HG03378 (cell line): ENCODE measurements around the gene ARID2.

ENCODE experiments used
- ATAC-seq: cut with Tn5 transposase; IDR thresholded peaks from one replicate; pipeline ENCODE4 v1.9.1; 2021; ENCODE audit warnings: mild to moderate bottlenecking, moderate library complexity; ENCODE audit not compliant: unreplicated experiment

ARID2 gene

DNA sequence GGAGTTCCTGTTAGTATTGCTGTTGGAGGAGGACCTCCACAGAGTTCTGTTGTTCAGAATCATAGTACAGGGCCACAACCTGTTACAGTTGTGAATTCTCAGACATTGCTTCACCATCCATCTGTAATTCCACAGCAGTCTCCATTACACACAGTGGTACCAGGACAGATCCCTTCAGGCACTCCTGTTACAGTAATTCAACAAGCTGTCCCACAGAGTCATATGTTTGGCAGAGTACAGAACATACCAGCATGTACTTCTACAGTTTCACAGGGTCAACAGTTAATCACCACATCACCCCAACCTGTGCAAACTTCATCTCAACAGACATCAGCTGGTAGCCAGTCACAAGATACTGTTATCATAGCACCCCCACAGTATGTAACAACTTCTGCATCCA is 120.8 kb downstream of the ARID2 start:
- ATAC-seq = no peak

DNA sequence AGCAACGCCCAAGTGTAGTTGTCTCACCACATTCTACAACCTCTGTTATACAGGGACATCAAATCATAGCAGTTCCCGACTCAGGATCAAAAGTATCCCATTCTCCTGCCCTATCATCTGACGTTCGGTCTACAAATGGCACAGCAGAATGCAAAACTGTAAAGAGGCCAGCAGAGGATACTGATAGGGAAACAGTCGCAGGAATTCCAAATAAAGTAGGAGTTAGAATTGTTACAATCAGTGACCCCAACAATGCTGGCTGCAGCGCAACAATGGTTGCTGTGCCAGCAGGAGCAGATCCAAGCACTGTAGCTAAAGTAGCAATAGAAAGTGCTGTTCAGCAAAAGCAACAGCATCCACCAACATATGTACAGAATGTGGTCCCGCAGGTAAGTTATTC is 123.0 kb downstream of the ARID2 start:
- no peak for ATAC-seq

GRCh38 chr12:45853550-45853949 is 124.0 kb downstream of the ARID2 start:
- no peak for ATAC-seq

- no peak for ATAC-seq
Observed at GRCh38 chr12:45863332-45863731, 133.8 kb downstream of the ARID2 start.

- no peak for ATAC-seq
Observed at GRCh38 chr12:45866299-45866698, 136.8 kb downstream of the ARID2 start.

DNA sequence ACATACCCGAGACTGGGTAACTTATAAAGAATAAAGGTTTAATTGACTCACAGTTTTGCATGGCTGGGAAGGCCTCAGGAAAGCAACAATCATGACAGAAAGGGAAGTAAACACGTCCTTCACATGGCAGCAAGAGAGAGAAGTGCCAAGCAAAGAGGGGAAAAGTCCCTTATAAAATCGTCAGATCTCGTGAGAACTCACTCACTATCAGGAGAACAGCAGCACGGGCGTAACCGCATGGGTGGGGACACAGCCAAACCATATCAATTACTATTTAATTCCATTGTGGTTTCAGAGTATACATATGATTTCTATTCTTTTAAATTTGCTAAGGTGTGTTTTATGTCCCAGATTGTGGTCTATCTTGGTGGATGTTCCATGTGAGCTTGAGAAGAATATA is 142.9 kb downstream of the ARID2 start:
- ATAC-seq = no peak

DNA sequence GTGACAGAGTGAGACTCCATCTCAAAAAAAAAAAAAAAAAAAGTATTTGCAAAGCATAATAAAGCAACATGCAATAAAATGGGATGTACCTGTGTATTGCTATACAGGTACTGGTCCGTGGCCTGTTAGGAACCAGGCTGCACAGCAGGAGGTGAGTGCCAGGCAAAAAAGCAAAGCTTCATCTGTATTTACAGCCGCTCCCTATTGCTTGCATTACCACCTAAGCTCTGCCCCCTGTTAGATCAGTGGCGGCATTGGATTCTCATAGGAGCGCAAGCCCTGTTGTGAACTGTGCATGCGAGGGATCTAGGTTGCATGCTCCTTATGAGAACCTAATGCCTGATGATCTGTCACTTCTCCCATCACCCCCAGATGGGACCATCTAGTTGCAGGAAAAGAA is 147.6 kb downstream of the ARID2 start:
- no peak for ATAC-seq

DNA sequence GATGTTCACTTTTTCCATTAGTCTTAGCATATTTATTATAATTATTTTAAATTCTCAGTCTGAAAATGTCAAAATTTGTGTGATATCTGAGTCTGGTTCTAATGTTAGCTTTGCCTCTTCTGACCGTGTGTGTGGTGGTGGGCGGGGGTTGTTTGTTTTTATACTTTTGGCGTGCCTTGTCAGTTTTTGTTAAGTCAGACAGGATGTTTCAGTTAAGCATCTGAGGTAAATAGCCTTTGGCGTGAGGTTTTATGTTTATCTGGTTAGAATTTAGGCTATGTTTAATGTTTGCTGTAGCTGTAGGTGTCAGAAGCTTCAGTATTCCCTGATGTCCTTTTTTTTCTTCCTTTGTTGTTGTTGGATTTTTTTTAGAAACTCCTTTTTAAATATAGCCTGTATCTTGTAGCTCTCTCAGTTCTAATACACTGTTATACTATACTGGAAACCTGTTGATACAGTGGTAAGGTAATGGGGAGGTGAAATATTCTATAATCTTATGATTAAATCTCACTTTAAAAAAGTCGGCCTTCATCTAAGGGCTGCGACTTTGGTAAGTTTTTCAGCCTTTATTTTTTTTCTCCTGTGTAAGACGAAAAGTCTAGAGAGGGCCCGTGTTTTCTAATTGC is 149.2 kb downstream of the ARID2 start:
- ATAC-seq = no peak

GRCh38 chr12:45879363-45879895 is 149.9 kb downstream of the ARID2 start:
- ATAC-seq = no peak

DNA sequence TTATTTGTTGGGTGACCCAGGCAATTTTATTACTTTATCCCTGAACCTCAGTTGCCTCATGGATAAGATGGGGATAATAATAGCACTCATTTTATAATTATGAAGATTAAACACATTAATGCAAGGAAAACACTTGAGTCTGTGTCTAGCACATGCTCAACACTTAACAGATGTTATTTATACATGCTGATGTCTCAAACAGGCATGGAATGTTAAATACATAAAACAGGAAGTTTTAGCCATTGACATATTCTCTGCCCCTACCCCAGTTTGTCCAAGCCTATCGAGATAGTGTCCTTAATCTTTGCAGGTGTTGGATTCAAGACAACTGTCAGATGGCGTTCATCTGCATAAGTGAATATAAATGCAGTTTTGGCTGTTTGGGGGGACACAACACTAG is 151.0 kb downstream of the ARID2 start:
- ATAC-seq = no peak

- ATAC-seq = no peak
Observed at GRCh38 chr12:45883187-45883586, 153.7 kb downstream of the ARID2 start.

DNA sequence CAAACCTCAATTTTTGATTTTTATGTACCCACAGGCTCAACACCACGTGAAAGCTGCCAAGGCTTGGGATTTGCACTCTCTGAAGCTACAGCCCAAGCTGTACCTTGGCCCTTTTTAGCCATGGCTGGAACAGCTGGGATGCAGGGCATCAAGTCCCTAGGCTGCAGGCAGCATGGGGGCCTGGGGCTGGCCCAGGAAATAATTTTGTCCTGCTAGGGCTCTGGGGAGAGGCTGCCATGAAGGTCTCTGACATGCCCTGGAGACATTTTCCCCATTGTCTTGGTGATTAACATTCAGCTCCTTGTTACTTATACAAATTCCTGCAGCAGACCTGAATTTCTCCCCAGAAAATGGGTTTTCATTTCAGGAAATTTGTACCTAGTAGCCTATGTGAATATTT is 157.2 kb downstream of the ARID2 start:
- ATAC-seq = no peak

GRCh38 chr12:45887544-45887943 is 158.0 kb downstream of the ARID2 start:
- no peak for ATAC-seq

DNA sequence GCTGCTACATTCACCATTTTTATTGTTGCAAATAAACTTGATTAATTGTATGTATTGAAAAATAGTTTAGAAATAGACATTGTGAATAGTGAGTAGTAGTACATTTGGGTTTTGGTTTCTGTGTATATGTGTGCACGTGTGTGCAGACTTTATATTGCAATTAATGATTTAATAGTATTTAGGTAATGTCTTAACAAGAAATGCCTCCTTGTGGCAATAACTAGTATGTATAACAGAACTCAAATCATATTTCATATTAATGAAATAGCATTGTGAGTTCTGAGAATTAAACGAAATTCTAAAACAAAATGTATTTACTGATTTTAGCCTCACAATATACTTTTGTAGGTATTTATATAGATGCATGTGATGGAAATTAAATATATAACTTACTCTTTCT is 160.8 kb downstream of the ARID2 start:
- no peak for ATAC-seq

- no peak for ATAC-seq
Observed at GRCh38 chr12:45893240-45893639, 163.7 kb downstream of the ARID2 start.

DNA sequence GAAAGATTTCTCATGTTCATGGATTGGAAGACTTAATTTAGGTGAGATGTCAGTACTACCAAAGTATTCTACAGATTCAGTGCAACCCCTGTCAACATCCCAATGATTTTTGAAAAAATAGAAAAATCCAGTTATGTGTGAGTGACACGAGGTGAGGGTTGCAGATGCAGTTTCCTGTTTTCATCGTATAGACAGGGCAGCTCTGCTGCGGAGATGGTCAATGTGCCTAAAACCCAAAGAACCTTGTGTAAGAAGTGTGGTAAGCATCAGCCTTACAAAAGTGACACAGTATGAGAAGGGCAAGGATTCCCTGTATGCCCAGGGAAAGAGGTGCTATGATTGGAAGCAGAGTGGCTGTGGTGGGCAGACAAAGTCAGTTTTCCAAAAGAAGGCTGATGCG is 166.5 kb downstream of the ARID2 start:
- ATAC-seq = no peak

GRCh38 chr12:45898094-45898493 is 168.6 kb downstream of the ARID2 start:
- no peak for ATAC-seq

DNA sequence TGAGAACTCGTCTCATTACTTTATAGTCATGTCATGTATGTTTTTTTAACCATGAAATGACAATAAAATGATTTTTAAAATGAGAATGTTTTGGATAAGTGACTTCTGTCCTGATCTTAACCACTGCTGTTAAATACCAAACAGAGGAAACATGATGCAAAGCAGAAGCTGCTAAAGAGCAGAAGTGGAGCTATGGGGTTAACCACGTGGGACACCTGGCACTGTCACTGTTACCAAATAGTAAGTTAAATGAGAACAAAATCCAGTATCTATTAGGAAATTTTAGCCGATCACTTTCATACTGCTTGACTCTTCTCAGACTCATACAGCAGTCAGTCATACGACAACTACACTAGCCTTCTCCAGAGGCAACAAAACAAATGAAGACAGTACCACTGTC is 178.4 kb downstream of the ARID2 start:
- peak; percentile 80 for ATAC-seq

DNA sequence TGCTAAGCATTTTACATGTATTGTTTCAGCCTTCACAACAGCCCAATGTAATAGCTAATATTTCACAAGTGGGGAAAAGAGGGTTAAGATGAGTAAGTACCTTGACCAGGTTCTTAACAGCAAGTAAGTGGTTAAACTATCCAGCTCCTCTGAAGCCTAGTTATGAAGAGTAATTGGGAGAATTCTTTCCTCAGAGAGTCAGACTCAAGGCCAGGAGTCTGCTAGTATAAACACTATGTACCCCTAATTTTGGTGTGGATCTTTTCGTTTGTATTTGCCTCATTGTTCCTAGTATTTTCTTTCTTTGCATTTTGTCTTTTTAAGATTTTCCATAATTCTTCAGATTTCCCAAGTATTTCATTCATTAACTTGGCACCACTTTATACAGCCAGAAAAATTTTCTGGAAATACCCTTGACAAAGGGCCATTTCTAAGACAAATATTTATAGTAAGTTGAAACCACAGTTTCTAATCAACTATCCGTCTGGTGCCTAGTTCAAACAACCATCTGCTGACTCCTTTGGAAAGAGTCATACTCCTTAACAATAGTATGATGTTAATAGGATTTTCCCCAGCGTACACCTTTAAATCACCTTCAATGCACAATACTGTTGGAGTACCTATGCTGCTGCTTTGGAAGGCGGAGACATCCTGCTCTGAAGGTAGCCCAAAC is 179.7 kb downstream of the ARID2 start:
- ATAC-seq = no peak

DNA sequence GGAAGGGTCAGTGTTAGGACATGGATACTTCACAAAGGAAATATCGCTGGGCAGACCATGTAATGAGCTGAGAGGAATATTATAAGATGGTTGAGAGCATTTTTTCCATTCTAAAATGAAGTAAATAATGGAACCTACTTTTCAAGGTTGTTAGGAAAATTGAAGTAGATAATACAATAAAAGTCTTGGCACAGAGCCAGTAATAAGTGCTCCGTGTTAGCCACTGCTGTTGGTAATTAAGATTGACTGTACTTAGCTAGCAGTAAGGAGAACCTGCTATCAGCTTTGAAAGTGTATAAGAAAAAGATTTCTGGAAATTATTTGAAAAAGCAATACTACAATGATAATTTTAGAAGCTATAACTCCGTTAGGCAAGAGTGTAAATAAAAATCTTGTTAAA is 183.3 kb downstream of the ARID2 start:
- no peak for ATAC-seq

DNA sequence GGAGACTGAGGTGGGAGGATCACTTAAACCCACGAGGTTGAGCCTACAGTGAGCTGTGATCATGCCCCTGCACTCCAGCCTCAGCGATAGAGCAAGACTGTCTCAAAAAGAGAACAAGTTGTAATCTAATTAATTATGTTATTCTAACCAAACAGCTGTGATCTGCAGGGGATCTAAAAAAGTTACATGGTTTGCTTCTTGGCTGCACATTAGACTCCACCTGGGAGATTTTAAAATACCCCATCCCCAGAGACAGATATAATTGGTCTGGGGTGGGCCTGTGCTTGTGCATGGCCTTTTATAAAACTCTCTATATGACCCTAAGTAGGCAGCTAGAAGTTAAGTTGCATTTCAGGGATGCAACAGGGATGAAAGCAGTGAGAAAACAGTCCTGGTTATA is 184.1 kb downstream of the ARID2 start:
- ATAC-seq = no peak

- no peak for ATAC-seq
Observed at GRCh38 chr12:45914090-45914489, 184.6 kb downstream of the ARID2 start.

DNA sequence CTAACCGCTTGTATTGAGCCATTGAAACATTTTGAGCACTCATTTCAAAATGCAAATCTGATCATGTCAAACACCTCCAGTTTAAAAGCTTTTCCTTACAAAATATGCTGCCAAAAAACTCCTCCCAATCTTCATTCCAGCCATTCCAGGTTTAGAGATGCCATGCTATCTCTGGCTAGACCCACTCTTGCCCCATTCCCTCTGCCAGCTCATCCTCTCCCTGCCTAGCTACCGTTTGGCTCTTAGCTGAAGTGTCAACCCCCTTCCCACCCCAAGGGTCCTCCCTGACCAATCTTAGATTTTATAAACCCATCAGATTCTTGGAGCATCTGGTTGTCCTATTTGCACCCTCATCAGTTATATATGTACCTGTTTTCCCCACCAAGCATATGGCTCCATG is 185.9 kb downstream of the ARID2 start:
- ATAC-seq = no peak
